T-helper 17 cell (primary cell): Measurements from ENCODE around the gene NRXN2. TPM values are rescaled to one million over a fixed set of nuclear protein-coding genes. Genes with fewer than 3 reads are reported as not detected.

Experiments used
- ATAC-seq: fragments of 150-1000 bp; cut with Tn5 transposase; 2 replicates; pipeline ENCODE4 v1.10.0; 2021; ENCODE audit warnings: mild to moderate bottlenecking, moderate library complexity
- DNase-seq, 3 donors: peaks; one replicate each; pipeline versions ENCODE4 v3.0.0 to v3.0.0-alpha.2; 2020 to 2021
- H3K9me3 ChIP-seq: one replicate; pipeline ENCODE4 v1.7.0; 2013; ENCODE audit warnings: low read length, mild to moderate bottlenecking; ENCODE audit not compliant: control insufficient read depth, poor library complexity, severe bottlenecking
- H3K27ac Mint-ChIP-seq: one replicate; pipeline ENCODE4 v1.8.0; 2022; ENCODE audit warnings: mild to moderate bottlenecking, moderate library complexity, mixed read lengths
- H3K27me3 Mint-ChIP-seq: one replicate; pipeline ENCODE4 v1.8.0; 2022; ENCODE audit warnings: mixed read lengths
- H3K36me3 Mint-ChIP-seq: one replicate; pipeline ENCODE4 v1.8.0; 2022; ENCODE audit warnings: low read depth, mixed read lengths
- H3K4me1 Mint-ChIP-seq: one replicate; pipeline ENCODE4 v1.8.0; 2022; ENCODE audit warnings: mild to moderate bottlenecking, mixed read lengths
- H3K4me3 Mint-ChIP-seq: one replicate; pipeline ENCODE4 v1.8.0; 2022; ENCODE audit warnings: mild to moderate bottlenecking, moderate library complexity, mixed read lengths
- total RNA-seq, 4 donors: library from RNA in 2 of 4; stranded (reverse) in 2 of 4; gene quantifications; one replicate each; pipeline ENCODE4 v1.2.3 and lab custom pipeline; 2022 to 2026

NRXN2 gene
- total RNA-seq, 2 donors from 2014 or later = 0.21 to 0.32 TPM

GRCh38 chr11:64764040-64764611 lies 41.1 kb upstream of the NRXN2 start:
- H3K36me3 Mint-ChIP-seq = peaks cover 21% of the 10 kb centered on the region
- peak overlapping the region; percentile 95 for H3K27ac Mint-ChIP-seq
- H3K9me3 ChIP-seq = no peaks in the 10 kb centered on the region
- peak overlapping the region; percentile 95 for H3K4me3 Mint-ChIP-seq
- peaks cover 71% of the 10 kb centered on the region for H3K4me1 Mint-ChIP-seq
- ATAC-seq = peak; percentile 35
- no peaks in the 10 kb centered on the region for H3K27me3 Mint-ChIP-seq
- DNase-seq = peak in 1 of 3 donors; percentile 46

GRCh38 chr11:64763526-64764039 lies 40.6 kb upstream of the NRXN2 start:
- H3K27ac Mint-ChIP-seq = peak overlapping the region; percentile 95
- peak; percentile 7 for ATAC-seq
- H3K9me3 ChIP-seq = no peaks in the 10 kb centered on the region
- H3K4me3 Mint-ChIP-seq = peak overlapping the region; percentile 95
- H3K36me3 Mint-ChIP-seq = peaks cover 21% of the 10 kb centered on the region
- H3K4me1 Mint-ChIP-seq = peaks cover 70% of the 10 kb centered on the region
- no peaks in the 10 kb centered on the region for H3K27me3 Mint-ChIP-seq
- DNase-seq = no peak

- peak overlapping the region; percentile 95 for H3K27ac Mint-ChIP-seq
- H3K36me3 Mint-ChIP-seq = peaks cover 21% of the 10 kb centered on the region
- H3K4me3 Mint-ChIP-seq = peak overlapping the region; percentile 95
- no peaks in the 10 kb centered on the region for H3K9me3 ChIP-seq
- peak; percentile 12 for ATAC-seq
- DNase-seq = no peak
- peaks cover 64% of the 10 kb centered on the region for H3K4me1 Mint-ChIP-seq
- H3K27me3 Mint-ChIP-seq = no peaks in the 10 kb centered on the region
These were observed 39.9 kb upstream of the NRXN2 start for GRCh38 chr11:64762674-64763525.

- Mint-ChIP-seq H3K27ac (peak overlapping the region; percentile 95), H3K4me1 (peaks cover 62% of the 10 kb centered on the region), H3K4me3 (peak overlapping the region; percentile 95), H3K36me3 (peaks cover 17% of the 10 kb centered on the region), H3K27me3 (no peaks in the 10 kb centered on the region)
- no peak for ATAC-seq
- DNase-seq = no peak
- H3K9me3 ChIP-seq = no peaks in the 10 kb centered on the region
These were observed 39.3 kb upstream of the NRXN2 start for GRCh38 chr11:64762277-64762673.

GRCh38 chr11:64760759-64761420 lies 37.9 kb upstream of the NRXN2 start:
- Mint-ChIP-seq H3K4me3 (peak overlapping the region; percentile 81), H3K27ac (peak overlapping the region; percentile 95), H3K4me1 (peaks cover 58% of the 10 kb centered on the region), H3K36me3 (peaks cover 14% of the 10 kb centered on the region), H3K27me3 (no peaks in the 10 kb centered on the region)
- peak; percentile 3 for ATAC-seq
- no peaks in the 10 kb centered on the region for H3K9me3 ChIP-seq
- no peak for DNase-seq

GRCh38 chr11:64759722-64760719 lies 37.0 kb upstream of the NRXN2 start, which contains the start of gene PYGM:
TSS of gene PYGM (minus strand) at chr11:64759974. CDS start at chr11:64759898, 76 bp downstream.
- Mint-ChIP-seq H3K27me3 (no peaks in the 10 kb centered on the region), H3K4me3 (peak within 1 kb of the TSS; percentile 81), H3K4me1 (peaks cover 51% of the 10 kb centered on the region), H3K36me3 (peaks cover 11% of the 10 kb centered on the region), H3K27ac (peak within 1 kb of the TSS; percentile 95)
- ATAC-seq (peak; percentile 8), DNase-seq (no peak)
- H3K9me3 ChIP-seq = no peaks in the 10 kb centered on the region

GRCh38 chr11:64759131-64759721 lies 36.2 kb upstream of the NRXN2 start:
- no peak for DNase-seq
- Mint-ChIP-seq H3K4me1 (peaks cover 43% of the 10 kb centered on the region), H3K4me3 (peak overlapping the region; percentile 81)

GRCh38 chr11:64758330-64759079 lies 35.5 kb upstream of the NRXN2 start:
- no peaks in the 10 kb centered on the region for H3K9me3 ChIP-seq
- H3K27me3 Mint-ChIP-seq = no peaks in the 10 kb centered on the region
- peak overlapping the region; percentile 81 for H3K4me3 Mint-ChIP-seq
- DNase-seq (no peak), ATAC-seq (no peak)
- peak overlapping the region; percentile 81 for H3K27ac Mint-ChIP-seq
- peaks cover 4% of the 10 kb centered on the region for H3K36me3 Mint-ChIP-seq
- H3K4me1 Mint-ChIP-seq = peaks cover 36% of the 10 kb centered on the region

More at GRCh38 chr11:64759131-64759721, 36.2 kb upstream of the NRXN2 start:
- H3K36me3 Mint-ChIP-seq = peaks cover 5% of the 10 kb centered on the region
- no peaks in the 10 kb centered on the region for H3K9me3 ChIP-seq
- ATAC-seq = no peak
- H3K27ac Mint-ChIP-seq = peak overlapping the region; percentile 95
- no peaks in the 10 kb centered on the region for H3K27me3 Mint-ChIP-seq

- H3K36me3 Mint-ChIP-seq = peaks cover 3% of the 10 kb centered on the region
- no peaks in the 10 kb centered on the region for H3K9me3 ChIP-seq
- peaks cover 28% of the 10 kb centered on the region for H3K4me1 Mint-ChIP-seq
- peak overlapping the region; percentile 81 for H3K27ac Mint-ChIP-seq
- DNase-seq (no peak), ATAC-seq (no peak)
- no peak overlapping the region for H3K4me3 Mint-ChIP-seq
- no peaks in the 10 kb centered on the region for H3K27me3 Mint-ChIP-seq
These were observed 34.7 kb upstream of the NRXN2 start for GRCh38 chr11:64757549-64758329.

- no peaks in the 10 kb centered on the region for H3K27me3 Mint-ChIP-seq
- H3K36me3 Mint-ChIP-seq = no peaks in the 10 kb centered on the region
- ATAC-seq (no peak), DNase-seq (no peak)
- H3K4me1 Mint-ChIP-seq = peaks cover 19% of the 10 kb centered on the region
- no peaks in the 10 kb centered on the region for H3K9me3 ChIP-seq
- H3K4me3 Mint-ChIP-seq = no peak overlapping the region
- H3K27ac Mint-ChIP-seq = no peak overlapping the region
These were observed 32.8 kb upstream of the NRXN2 start for GRCh38 chr11:64755681-64756361.
